ENCODE results near the gene SUV39H1. TPM values are rescaled to one million over a fixed set of nuclear protein-coding genes. Genes with fewer than 3 reads are reported as not detected.
"Not testable (repeated sequence)": the region's sequence is repeated elsewhere in the genome, so short reads cannot be mapped to it uniquely, and the experiment has no call there.

SUV39H1 gene
- total RNA-seq, 1 donor from 2014 or later: 2.2 TPM

DNA sequence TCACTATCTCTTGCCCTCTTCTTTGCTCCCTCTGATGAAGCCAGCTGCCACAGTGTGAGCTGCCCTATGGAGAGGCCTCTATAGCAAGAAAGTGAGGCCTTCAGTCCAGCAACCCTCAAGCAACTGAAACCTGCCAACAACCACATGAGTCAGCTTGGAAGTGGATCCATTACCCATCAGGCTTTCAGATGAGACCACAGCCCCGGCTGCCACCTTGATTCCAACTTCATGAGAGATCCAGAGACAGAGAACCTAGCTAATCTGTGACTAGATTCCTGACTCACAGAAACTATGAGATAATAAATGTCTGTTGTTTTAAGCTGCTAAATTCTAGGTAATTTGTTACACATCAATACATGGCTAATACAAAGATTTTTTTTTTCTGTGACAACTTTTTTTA lies 33.3 kb upstream of the SUV39H1 start:
- H3K27me3 ChIP-seq: no peaks in the 10 kb centered on the region
- TF ChIP-seq, protein P1, sequence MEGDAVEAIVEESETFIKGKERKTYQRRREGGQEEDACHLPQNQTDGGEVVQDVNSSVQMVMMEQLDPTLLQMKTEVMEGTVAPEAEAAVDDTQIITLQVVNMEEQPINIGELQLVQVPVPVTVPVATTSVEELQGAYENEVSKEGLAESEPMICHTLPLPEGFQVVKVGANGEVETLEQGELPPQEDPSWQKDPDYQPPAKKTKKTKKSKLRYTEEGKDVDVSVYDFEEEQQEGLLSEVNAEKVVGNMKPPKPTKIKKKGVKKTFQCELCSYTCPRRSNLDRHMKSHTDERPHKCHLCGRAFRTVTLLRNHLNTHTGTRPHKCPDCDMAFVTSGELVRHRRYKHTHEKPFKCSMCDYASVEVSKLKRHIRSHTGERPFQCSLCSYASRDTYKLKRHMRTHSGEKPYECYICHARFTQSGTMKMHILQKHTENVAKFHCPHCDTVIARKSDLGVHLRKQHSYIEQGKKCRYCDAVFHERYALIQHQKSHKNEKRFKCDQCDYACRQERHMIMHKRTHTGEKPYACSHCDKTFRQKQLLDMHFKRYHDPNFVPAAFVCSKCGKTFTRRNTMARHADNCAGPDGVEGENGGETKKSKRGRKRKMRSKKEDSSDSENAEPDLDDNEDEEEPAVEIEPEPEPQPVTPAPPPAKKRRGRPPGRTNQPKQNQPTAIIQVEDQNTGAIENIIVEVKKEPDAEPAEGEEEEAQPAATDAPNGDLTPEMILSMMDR (IDR thresholded peaks at IDR 0.05): no peak
- TF ChIP-seq POLR2A (IDR thresholded peaks at IDR 0.05): no peak
- TF ChIP-seq POLR2AphosphoS5 (IDR thresholded peaks at IDR 0.05; ENCODE audit: insufficient read depth in 1 of 2, low read depth in 1 of 2): no peak
- H3K4me1 ChIP-seq: no peaks in the 10 kb centered on the region
- DNase-seq (ENCODE audit: extremely low spot score in 2 of 2): no peak
- H3K36me3 ChIP-seq: no peaks in the 10 kb centered on the region
- no peak overlapping the region for H3K27ac ChIP-seq
- intact Hi-C loops (cut with DNase I): no loop called here
- H3K9me3 ChIP-seq: no peaks in the 10 kb centered on the region
- H3K4me3 ChIP-seq: no peak overlapping the region

GRCh38 chrX:48664156-48664555 lies 32.4 kb upstream of the SUV39H1 start:
- no peaks in the 10 kb centered on the region for H3K9me3 ChIP-seq
- no peaks in the 10 kb centered on the region for H3K27me3 ChIP-seq
- intact Hi-C loops (cut with DNase I): no loop called here
- TF ChIP-seq POLR2AphosphoS5 (IDR thresholded peaks at IDR 0.05; ENCODE audit: insufficient read depth in 1 of 2, low read depth in 1 of 2): no peak
- TF ChIP-seq, protein P1 (IDR thresholded peaks at IDR 0.05): no peak
- no peak for TF ChIP-seq POLR2A (IDR thresholded peaks at IDR 0.05)
- H3K4me3 ChIP-seq: no peak overlapping the region
- no peaks in the 10 kb centered on the region for H3K4me1 ChIP-seq
- H3K27ac ChIP-seq: no peak overlapping the region
- no peak for DNase-seq (ENCODE audit: extremely low spot score in 2 of 2)
- H3K36me3 ChIP-seq: no peaks in the 10 kb centered on the region

DNA sequence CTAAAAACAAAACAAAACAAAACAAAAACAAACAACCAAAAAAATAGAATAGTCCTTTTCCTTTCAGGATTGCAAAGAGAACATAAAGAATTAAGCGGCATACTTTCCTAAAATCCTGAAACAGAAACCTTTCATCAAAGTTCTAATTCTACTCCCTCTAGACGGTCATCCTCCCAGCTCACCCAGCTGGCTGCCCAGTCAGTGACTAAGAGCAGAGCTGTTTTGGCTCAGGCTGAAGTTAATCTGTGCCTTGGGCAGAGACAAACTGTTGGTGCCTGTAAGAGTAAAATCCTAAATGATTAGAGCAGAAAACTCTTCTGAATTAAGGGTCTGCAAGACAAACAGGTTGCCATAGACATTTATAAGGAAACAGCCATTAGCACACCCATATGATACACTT lies 30.5 kb upstream of the SUV39H1 start:
- Histone ChIP-seq H3K4me1 (no peaks in the 10 kb centered on the region), H3K36me3 (no peaks in the 10 kb centered on the region), H3K27ac (no peak overlapping the region), H3K27me3 (no peaks in the 10 kb centered on the region), H3K9me3 (no peaks in the 10 kb centered on the region), H3K4me3 (no peak overlapping the region)
- intact Hi-C loops (cut with DNase I): no loop called here
- TF ChIP-seq, protein P1 (IDR thresholded peaks at IDR 0.05): no peak
- TF ChIP-seq POLR2AphosphoS5 (IDR thresholded peaks at IDR 0.05; ENCODE audit: insufficient read depth in 1 of 2, low read depth in 1 of 2) (no peak), POLR2A (IDR thresholded peaks at IDR 0.05) (no peak)
- DNase-seq (ENCODE audit: extremely low spot score in 2 of 2): no peak

DNA sequence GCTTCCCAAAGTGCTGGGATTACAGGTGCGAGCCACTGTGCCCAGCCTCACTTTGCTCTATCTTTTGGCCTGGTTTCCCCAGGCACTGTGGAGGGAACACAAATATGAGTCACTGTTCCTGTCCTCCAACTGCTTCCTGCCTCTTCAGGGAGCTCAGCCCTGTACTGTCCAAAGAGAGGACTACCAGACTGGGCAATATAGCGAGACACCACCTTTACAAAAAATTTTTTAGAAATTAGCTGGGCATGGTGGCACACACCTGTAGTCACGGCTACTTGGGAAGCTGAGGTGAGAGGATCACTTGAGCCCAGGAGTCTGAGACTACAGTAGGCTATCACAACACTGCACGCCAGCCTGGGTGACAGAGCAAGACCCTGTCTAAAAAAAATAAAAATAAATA lies 29.9 kb upstream of the SUV39H1 start:
- no peaks in the 10 kb centered on the region for H3K27me3 ChIP-seq
- H3K4me3 ChIP-seq: no peak overlapping the region
- H3K9me3 ChIP-seq: no peaks in the 10 kb centered on the region
- no peaks in the 10 kb centered on the region for H3K36me3 ChIP-seq
- TF ChIP-seq, protein P1 (IDR thresholded peaks at IDR 0.05): no peak
- TF ChIP-seq POLR2AphosphoS5 (IDR thresholded peaks at IDR 0.05; ENCODE audit: insufficient read depth in 1 of 2, low read depth in 1 of 2) (no peak), POLR2A (IDR thresholded peaks at IDR 0.05) (no peak)
- intact Hi-C loops (cut with DNase I): no loop called here
- DNase-seq (ENCODE audit: extremely low spot score in 2 of 2): no peak
- no peak overlapping the region for H3K27ac ChIP-seq
- no peaks in the 10 kb centered on the region for H3K4me1 ChIP-seq

DNA sequence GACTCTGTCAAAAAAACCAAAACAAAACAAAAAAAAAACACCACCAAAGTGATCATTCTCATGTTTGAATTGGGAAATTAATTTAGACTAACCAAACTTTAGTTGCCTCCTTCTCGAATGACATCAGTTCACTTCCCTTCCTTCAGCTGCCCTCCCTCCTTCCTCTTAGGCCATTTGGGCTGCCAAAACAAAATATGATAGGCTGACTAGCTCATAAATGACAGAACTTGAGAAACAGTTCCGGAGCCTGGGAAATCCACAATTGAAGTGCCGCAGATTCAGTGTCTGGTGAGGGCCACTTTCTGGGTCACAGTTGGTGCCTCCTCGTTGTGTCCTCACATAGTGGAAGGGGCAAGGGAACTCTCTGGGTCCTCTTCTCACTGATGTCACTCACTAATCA lies 29.0 kb upstream of the SUV39H1 start:
- Histone ChIP-seq H3K27me3 (no peaks in the 10 kb centered on the region), H3K4me1 (no peaks in the 10 kb centered on the region), H3K4me3 (no peak overlapping the region), H3K9me3 (no peaks in the 10 kb centered on the region), H3K27ac (no peak overlapping the region), H3K36me3 (no peaks in the 10 kb centered on the region)
- intact Hi-C loops (cut with DNase I): no loop called here
- DNase-seq (ENCODE audit: extremely low spot score in 2 of 2): no peak
- TF ChIP-seq, protein P1 (IDR thresholded peaks at IDR 0.05): no peak
- TF ChIP-seq POLR2AphosphoS5 (IDR thresholded peaks at IDR 0.05; ENCODE audit: insufficient read depth in 1 of 2, low read depth in 1 of 2): no peak
- no peak for TF ChIP-seq POLR2A (IDR thresholded peaks at IDR 0.05)

- H3K4me1 ChIP-seq; H3K27ac ChIP-seq; H3K36me3 ChIP-seq; intact Hi-C loops (cut with DNase I); H3K27me3 ChIP-seq; DNase-seq (ENCODE audit: extremely low spot score in 2 of 2); H3K4me3 ChIP-seq; H3K9me3 ChIP-seq: not testable (repeated sequence)
Measured at GRCh38 chrX:48668187-48668586, 28.3 kb upstream of the SUV39H1 start.
